GM12878 (cell line): ENCODE data around the gene FAM193B. TPM values are rescaled to one million over a fixed set of nuclear protein-coding genes. Genes with fewer than 3 reads are reported as not detected.

Source experiments
- ATAC-seq: fragments of 200-7000 bp; cut with Tn5 transposase; 3 replicates; pipeline ENCODE4 v1.9.1; 2020; ENCODE audit warnings: mild to moderate bottlenecking, moderate library complexity
- BruUV-seq: library from RNA; stranded (reverse); fragments of 400-500 nt; replicated peaks from 2 replicates; lab custom pipeline; 2021; lab: Mats Ljungman, UMichigan
- CTCF ChIA-PET: fragments of 300-600 bp; sonication (Branson Sonifier 250); formaldehyde crosslinking; extraction: SDS; loops from one replicate; lab custom pipeline; 2021; ENCODE audit warnings: inconsistent platforms; lab: Yijun Ruan, JAX
- POLR2A ChIA-PET: fragments of 350-600 bp; formaldehyde crosslinking; extraction: SDS; loops from one replicate; lab custom pipeline; 2021; ENCODE audit warnings: inconsistent platforms; lab: Charles Lee
- RAD21 ChIA-PET: fragments of 300-600 bp; sonication (Branson Sonifier 250); formaldehyde crosslinking; loops from one replicate; lab custom pipeline; 2023; ENCODE audit warnings: antibody characterized with exemption; ENCODE audit not compliant: unreplicated experiment; lab: Charles Lee
- SMC1A ChIA-PET: fragments of 300-600 bp; sonication (Branson Sonifier 250); formaldehyde crosslinking; loops from one replicate; lab custom pipeline; 2023; ENCODE audit not compliant: unreplicated experiment, uncharacterized antibody; lab: Charles Lee
- DNase-seq: peaks from one replicate; pipeline ENCODE4 v3.0.0-alpha.2; 2011; ENCODE audit warnings: low read depth, low spot score
- FAIRE-seq: peaks from 3 replicates; lab custom pipeline; 2011; peaks lifted over from hg19 to GRCh38; lab: Jason Lieb, UNC
- H2AFZ ChIP-seq: 2 replicates; pipeline ENCODE4 v1.6.0; 2011; ENCODE audit warnings: low read depth, low read length, control low read depth; ENCODE audit not compliant: control insufficient read depth
- H3K27ac ChIP-seq: 2 replicates; pipeline ENCODE4 v1.5.1; 2011; ENCODE audit warnings: control low read depth; ENCODE audit not compliant: control insufficient read depth, insufficient read depth
- H3K27me3 ChIP-seq, 2 experiments: replicated peaks in 1 of 2; 2 replicates each; pipeline versions ENCODE4 v1.6.0 to v1.6.1; 2011; ENCODE audit warnings: low read length in 1 of 2; ENCODE audit not compliant: control insufficient read depth in 2 of 2, insufficient read depth in 2 of 2
- H3K36me3 ChIP-seq, 2 experiments: 2 replicates each; pipeline ENCODE4 v1.5.1; 2011; ENCODE audit warnings: low read length in 1 of 2; ENCODE audit not compliant: control insufficient read depth in 2 of 2, insufficient read depth in 2 of 2
- H3K4me1 ChIP-seq: 2 replicates; pipeline ENCODE4 v1.6.1; 2011; ENCODE audit warnings: mild to moderate bottlenecking, low read length, moderate library complexity, mixed read lengths; ENCODE audit not compliant: control insufficient read depth, insufficient read depth
- H3K4me2 ChIP-seq: 2 replicates; pipeline ENCODE4 v1.6.0; 2011; ENCODE audit warnings: control low read depth; ENCODE audit not compliant: control insufficient read depth, insufficient read depth
- H3K4me3 ChIP-seq: fragments of 200-600 bp; sonication (generic); 2 replicates; pipeline ENCODE4 v1.5.1; 2016
- H3K79me2 ChIP-seq: 2 replicates; pipeline ENCODE4 v1.6.0; 2011; ENCODE audit warnings: low read length; ENCODE audit not compliant: control insufficient read depth, insufficient read depth
- H3K9ac ChIP-seq: 2 replicates; pipeline ENCODE4 v1.8.0; 2011; ENCODE audit warnings: low read length, control low read depth, mixed read lengths; ENCODE audit not compliant: control insufficient read depth, insufficient read depth
- H3K9me3 ChIP-seq: replicated peaks from 3 replicates; pipeline ENCODE4 v1.5.1; 2011; ENCODE audit warnings: mild to moderate bottlenecking, low read length; ENCODE audit not compliant: control insufficient read depth, insufficient read depth
- H4K20me1 ChIP-seq: 2 replicates; pipeline ENCODE4 v1.6.0; 2011; ENCODE audit not compliant: control insufficient read depth, insufficient read depth
- ASH2L ChIP-seq: fragments of 300-600, 200-600 bp; sonication (generic); IDR thresholded peaks from 2 replicates; pipeline ENCODE4 v1.6.1; 2017; ENCODE audit warnings: low read depth, mild to moderate bottlenecking, borderline replicate concordance
- BCL3 ChIP-seq: IDR thresholded peaks from 2 replicates; pipeline ENCODE4 v1.6.1; 2011; ENCODE audit warnings: borderline replicate concordance, low read depth, mild to moderate bottlenecking, moderate library complexity, low read length; ENCODE audit not compliant: insufficient read depth, poor library complexity, severe bottlenecking
- BMI1 ChIP-seq: fragments of 450-650 bp; IDR thresholded peaks from 2 replicates; pipeline ENCODE4 v1.6.1; 2016; ENCODE audit warnings: mild to moderate bottlenecking, moderate library complexity, borderline replicate concordance
- DPF2 ChIP-seq: fragments of 450-650 bp; IDR thresholded peaks from 2 replicates; pipeline ENCODE4 v1.6.1; 2017; ENCODE audit warnings: mild to moderate bottlenecking
- E2F4 ChIP-seq: IDR thresholded peaks from 2 replicates; pipeline ENCODE4 v1.6.1; 2012; ENCODE audit warnings: low read depth, low read length, improper control_type of control experiment
- IRF4 ChIP-seq: IDR thresholded peaks from 2 replicates; pipeline ENCODE4 v1.6.1; 2011; ENCODE audit warnings: low read depth, low read length
- MYB ChIP-seq: fragments of 150-350 bp; IDR thresholded peaks from 2 replicates; pipeline ENCODE4 v1.6.1; 2014; ENCODE audit warnings: mild to moderate bottlenecking, low read depth, low read length, borderline replicate concordance
- RAD21 ChIP-seq: IDR thresholded peaks from 2 replicates; pipeline ENCODE4 v1.6.1; 2011; ENCODE audit warnings: mild to moderate bottlenecking, low read depth, low read length, moderate library complexity; ENCODE audit not compliant: insufficient read depth
- REST ChIP-seq: IDR thresholded peaks from 2 replicates; pipeline ENCODE4 v1.6.1; 2012; ENCODE audit warnings: mild to moderate bottlenecking, low read depth, low read length
- SIN3A ChIP-seq: IDR thresholded peaks from 2 replicates; pipeline ENCODE4 v1.6.1; 2012; ENCODE audit warnings: low read depth, low read length, improper control_type of control experiment
- SKIL ChIP-seq: fragments of 450-650 bp; IDR thresholded peaks from 2 replicates; pipeline ENCODE4 v1.6.1; 2017; ENCODE audit warnings: mild to moderate bottlenecking, low read depth, inconsistent platforms; ENCODE audit not compliant: poor library complexity, severe bottlenecking
- WRNIP1 ChIP-seq: IDR thresholded peaks from 2 replicates; pipeline ENCODE4 v1.6.1; 2011; ENCODE audit warnings: low read depth, low read length, improper control_type of control experiment, borderline replicate concordance
- WGBS: methylation state at CpG from one replicate; pipeline ENCODE4 v1.1.6; 2016; ENCODE audit warnings: low lambda C conversion rate; ENCODE audit not compliant: insufficient replicate concordance, insufficient coverage; ENCODE audit errors: missing lambda C conversion rate; 5-methylcytosine and 5-hydroxymethylcytosine counted together
- in situ Hi-C: fragments of 300-500 bp; cut with MboI; formaldehyde crosslinking; loops from 9 replicates; pipeline ENCODE4 v1.14.3; 2018; ENCODE audit warnings: mixed read lengths
- intact Hi-C: fragments of 100-400 bp; cut with micrococcal nuclease; formaldehyde crosslinking; loops from one replicate; pipeline ENCODE4 v1.14.2; 2022; ENCODE audit not compliant: unreplicated experiment
- polyA plus RNA-seq, 11 experiments: library from polyadenylated mRNA; depleted of rRNA in 4 of 11; unstranded in 6 of 11; stranded (reverse) in 5 of 11; fragments of >200 nt; fragmentation: Nextera tagmentation in 4 of 11; fragmentation: Illumina TruSeq in 1 of 11; extraction: Ambion mirVana in 4 of 11; extraction: Trizol in 1 of 11; gene quantifications; 1 replicate in 1 of 11; 2 replicates in 10 of 11; pipeline versions ENCODE4 v1.2.1 to v1.2.3, GENCODE V29; 2011 to 2016; ENCODE audit warnings: inconsistent platforms in 2 of 11, missing spikeins in 2 of 11, low read depth in 1 of 11
- total RNA-seq, 4 experiments: library from RNA; depleted of rRNA in 3 of 4; stranded (reverse); fragments of >200 nt in 3 of 4; fragmentation: Illumina TruSeq in 1 of 4; extraction: Trizol in 1 of 4; gene quantifications; 2 replicates each; pipeline versions ENCODE4 v1.2.1 to v1.2.3, GENCODE V29; 2013 to 2021

FAM193B gene
- total and polyA plus RNA-seq, 10 of the 15 experiments (the other 5 are each of a cell fraction or from before 2014, with no cell fraction given): 3.3 to 47.0 (median 25.1) TPM

- Histone ChIP-seq H2AFZ (peak within 1 kb of the TSS; percentile 97), H3K9ac (peak within 1 kb of the TSS; percentile 84), H4K20me1 (no peaks in the 10 kb centered on the region), H3K36me3 (peaks cover 12 to 15% of the 10 kb centered on the region in 2 experiments; a peak in 3 of 4 replicates), H3K27ac (peak within 1 kb of the TSS; percentile 81), H3K9me3 (no peaks in the 10 kb centered on the region), H3K4me2 (peak within 1 kb of the TSS; percentile 93), H3K4me3 (peak within 1 kb of the TSS; percentile 89), H3K79me2 (peaks cover 13% of the 10 kb centered on the region), H3K4me1 (peaks cover 3% of the 10 kb centered on the region; the same call in 1 of the 2 replicates), H3K27me3 (no peaks in the 10 kb centered on the region)
- POLR2A ChIA-PET: interaction anchor here (0.6 to 0.9 kb wide), 3 partner anchors 8 to 620 kb away, joined by 3 to 5 read pairs (median 3); partner anchors contain the start of gene TMED9
- BruUV-seq: no TSS peak
- intact Hi-C loops: loop anchor here (5.0 to 10.0 kb wide), 2 partner anchors 93 to 295 kb away; partner anchors contain the start of genes DOK3, PRELID1 and RAB24
- no peak for FAIRE-seq
- in situ Hi-C loops: loop anchor here (10.0 to 25.0 kb wide), 3 partner anchors 465 to 1563 kb away; no protein-coding TSS in a partner anchor
- peak; percentile 94 for ATAC-seq
- RAD21 ChIA-PET: no interaction called here
- SMC1A ChIA-PET: no interaction called here
- DNase-seq: no peak
- CTCF ChIA-PET: interaction anchor here (0.6 to 1.7 kb wide), 5 partner anchors 7 to 210 kb away, joined by 3 to 5 read pairs (median 5); partner anchors contain the start of genes PDLIM7 and TMED9
- WGBS: 1% methylated on average over 65 of the region's 86 CpGs
- TF ChIP-seq WRNIP1: no peak
- no peak for TF ChIP-seq BCL3
- peak; percentile 70; the same call in 1 of the 2 replicates for TF ChIP-seq DPF2
- peak; percentile 12; the same call in 1 of the 2 replicates for TF ChIP-seq RAD21
- no peak for TF ChIP-seq SKIL
- TF ChIP-seq REST: no peak; the same call in 1 of the 2 replicates
- TF ChIP-seq BMI1: no peak
- peak; percentile 31; the same call in 1 of the 2 replicates for TF ChIP-seq ASH2L
- peak; percentile 32; the same call in 1 of the 2 replicates for TF ChIP-seq IRF4
- TF ChIP-seq E2F4: no peak; the same call in 1 of the 2 replicates
- peak; percentile 86; the same call in 1 of the 2 replicates for TF ChIP-seq SIN3A
- TF ChIP-seq MYB: no peak
Observed at GRCh38 chr5:177599731-177600507, 45.6 kb upstream of the FAM193B start, which contains the start of gene B4GALT7. TSS of gene B4GALT7 (plus strand) at chr5:177600132. CDS start at chr5:177600211, 79 bp downstream.
